HG03135 (cell line): ENCODE data around the gene PHYKPL.
"Not testable (repeated sequence)": the region's sequence is repeated elsewhere in the genome, so short reads cannot be mapped to it uniquely, and the experiment has no call there.

Experiments
- ATAC-seq: cut with Tn5 transposase; IDR thresholded peaks from one replicate; pipeline ENCODE4 v1.9.1; 2021; ENCODE audit warnings: mild to moderate bottlenecking, moderate library complexity; ENCODE audit not compliant: unreplicated experiment

Gene PHYKPL

DNA sequence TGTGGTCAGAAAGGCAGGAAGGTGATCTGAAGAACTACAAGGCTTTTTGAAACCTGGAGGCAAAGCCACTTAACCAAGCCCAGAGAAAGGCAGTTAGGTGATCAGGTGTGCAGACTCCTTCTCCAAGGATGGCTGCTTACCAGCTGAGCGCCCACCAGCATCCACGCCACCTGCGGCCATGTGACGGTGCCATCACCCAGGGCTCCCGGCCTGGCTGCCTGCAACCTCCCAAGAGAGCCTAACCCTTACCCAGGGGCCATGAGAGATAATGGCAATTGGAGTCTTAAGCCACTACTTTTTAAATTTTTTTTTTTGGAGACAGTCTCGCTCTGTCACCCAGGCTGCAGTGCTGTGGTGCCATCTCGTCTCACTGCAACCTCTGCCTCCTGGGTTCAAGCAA, 33.1 kb upstream of the PHYKPL start:
- ATAC-seq = no peak

- no peak for ATAC-seq
Observed at GRCh38 chr5:178264044-178264443, 31.4 kb upstream of the PHYKPL start.

GRCh38 chr5:178261666-178262600, 29.3 kb upstream of the PHYKPL start:
- ATAC-seq = no peak

GRCh38 chr5:178259623-178260536, 27.3 kb upstream of the PHYKPL start:
- ATAC-seq = no peak

- ATAC-seq = no peak
Observed at GRCh38 chr5:178257650-178258049, 25.0 kb upstream of the PHYKPL start.

DNA sequence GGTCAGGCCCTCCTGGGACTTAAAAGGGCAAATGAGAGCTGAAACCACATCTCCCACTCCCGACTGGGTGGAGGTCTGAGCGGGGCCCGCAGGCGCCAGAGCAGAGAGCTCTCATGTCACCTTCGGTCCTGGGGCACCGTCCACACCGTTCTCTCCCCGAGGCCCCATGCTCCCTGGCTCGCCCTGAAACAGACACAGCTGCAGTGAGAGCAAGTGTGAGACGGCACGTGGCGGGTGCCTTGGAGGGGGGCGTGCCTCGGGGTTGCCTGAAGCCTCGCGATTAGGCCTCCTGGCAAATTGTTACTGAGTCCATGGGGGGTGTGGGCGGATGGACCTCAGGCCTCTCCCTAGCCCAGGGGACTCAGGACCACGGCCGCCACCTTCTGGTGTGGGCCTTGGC, 24.1 kb upstream of the PHYKPL start:
- no peak for ATAC-seq

- ATAC-seq = not testable (repeated sequence)
Observed at GRCh38 chr5:178253632-178254031, 21.0 kb upstream of the PHYKPL start.

GRCh38 chr5:178252258-178252657, 19.7 kb upstream of the PHYKPL start:
- no peak for ATAC-seq

- ATAC-seq = no peak
Observed at GRCh38 chr5:178250263-178250662, 17.7 kb upstream of the PHYKPL start.

- ATAC-seq = no peak
Observed at GRCh38 chr5:178249191-178249989, 16.8 kb upstream of the PHYKPL start.

DNA sequence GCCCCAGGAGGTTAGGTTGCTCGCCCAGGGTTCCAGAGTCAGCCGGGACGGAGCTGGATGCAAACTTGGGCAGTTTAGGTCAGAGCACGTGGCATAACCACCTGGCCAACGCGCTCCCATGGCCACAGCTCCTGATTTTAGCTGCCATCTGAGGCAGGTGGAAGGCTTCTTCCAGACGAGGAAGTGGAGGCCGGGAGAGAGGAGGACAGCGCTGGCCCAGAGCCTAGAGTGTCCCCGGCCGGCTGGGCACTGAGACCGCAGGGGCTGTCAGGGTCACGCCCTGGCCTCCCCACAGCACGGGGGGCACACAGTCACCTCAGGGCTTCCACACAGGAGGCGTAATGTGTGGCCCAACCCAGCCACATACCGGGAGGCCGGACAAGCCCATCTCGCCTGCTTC, 16.1 kb upstream of the PHYKPL start:
- ATAC-seq = no peak

- no peak for ATAC-seq
Observed at GRCh38 chr5:178247481-178248456, 15.2 kb upstream of the PHYKPL start.

- ATAC-seq = no peak
Observed at GRCh38 chr5:178246624-178247279, 14.2 kb upstream of the PHYKPL start.

DNA sequence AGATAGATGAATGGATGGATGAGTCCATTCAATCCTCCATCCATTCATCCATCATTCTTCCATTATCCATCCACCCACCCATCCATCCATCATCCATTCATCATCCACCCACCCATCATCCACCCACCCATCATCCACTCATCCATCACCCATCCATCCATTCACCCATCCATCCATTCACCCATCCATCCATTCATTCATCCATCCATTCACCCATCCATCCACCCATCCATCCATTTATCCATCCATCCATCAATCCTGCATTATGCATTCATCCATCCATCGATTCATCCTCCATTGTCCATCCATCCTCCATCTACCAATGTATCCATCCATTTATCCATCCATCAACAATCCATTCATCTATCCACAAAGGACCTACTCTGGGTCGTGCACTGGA, 12.8 kb upstream of the PHYKPL start:
- no peak for ATAC-seq

DNA sequence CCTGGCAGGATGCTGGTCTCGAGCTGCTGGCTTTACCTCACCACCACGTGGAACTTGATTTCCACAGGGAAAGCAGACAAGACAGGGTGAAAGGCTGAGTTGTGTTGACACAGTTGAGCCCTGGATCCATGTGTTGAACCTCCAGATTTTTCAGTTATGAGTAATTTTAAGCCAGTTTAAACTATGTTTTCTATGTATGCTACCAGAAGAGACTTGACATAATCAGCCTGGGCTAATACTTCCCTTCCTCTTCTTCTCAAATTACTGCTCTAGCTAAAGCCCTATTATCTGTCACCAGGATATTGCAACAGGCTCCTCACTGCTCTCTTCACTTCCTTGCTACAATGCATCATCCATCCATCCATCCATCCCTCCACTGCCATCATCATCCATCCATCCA, 12.0 kb upstream of the PHYKPL start:
- no peak for ATAC-seq

GRCh38 chr5:178242416-178242815, 9.8 kb upstream of the PHYKPL start:
- no peak for ATAC-seq

DNA sequence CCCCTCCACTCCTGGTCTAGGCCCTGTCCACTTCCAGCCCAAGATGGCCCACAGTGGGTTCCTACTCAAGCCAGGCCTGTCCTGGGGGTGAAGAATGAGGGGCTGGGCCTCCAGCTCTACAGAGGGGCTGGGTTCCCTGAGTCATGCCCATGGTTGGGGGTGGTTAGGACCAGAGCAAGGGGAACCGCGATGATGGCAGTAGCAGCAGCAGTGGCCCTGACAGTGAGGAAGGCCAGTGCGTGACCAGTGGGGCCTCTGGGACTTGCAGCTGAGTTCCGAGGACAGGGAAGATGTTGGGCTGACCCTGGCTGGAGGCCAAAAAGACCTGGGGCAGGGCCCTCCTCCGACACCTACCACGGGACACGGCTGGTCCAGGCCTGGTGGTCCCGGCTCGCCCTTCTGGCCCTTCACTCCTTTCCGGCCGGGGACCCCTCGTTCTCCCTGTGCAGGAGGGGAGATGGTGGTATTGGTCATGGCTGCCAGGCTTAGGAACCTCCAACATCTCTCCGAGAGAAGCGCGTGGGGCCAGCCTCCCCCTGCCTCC, 9.2 kb upstream of the PHYKPL start:
- ATAC-seq = no peak

- ATAC-seq = no peak
Observed at GRCh38 chr5:178241231-178241663, 8.6 kb upstream of the PHYKPL start.

- no peak for ATAC-seq
Observed at GRCh38 chr5:178240766-178241165, 8.2 kb upstream of the PHYKPL start.
